GM12878 (cell line): Measurements from ENCODE around the gene AOPEP. TPM values are rescaled to one million over a fixed set of nuclear protein-coding genes. Genes with fewer than 3 reads are reported as not detected.

ENCODE experiments used
- ATAC-seq: fragments of 200-7000 bp; cut with Tn5 transposase; 3 replicates; pipeline ENCODE4 v1.9.1; 2020; ENCODE audit warnings: mild to moderate bottlenecking, moderate library complexity
- BruUV-seq: library from RNA; stranded (reverse); fragments of 400-500 nt; replicated peaks from 2 replicates; lab custom pipeline; 2021; lab: Mats Ljungman, UMichigan
- CTCF ChIA-PET: fragments of 300-600 bp; sonication (Branson Sonifier 250); formaldehyde crosslinking; extraction: SDS; loops from one replicate; lab custom pipeline; 2021; ENCODE audit warnings: inconsistent platforms; lab: Yijun Ruan, JAX
- POLR2A ChIA-PET: fragments of 350-600 bp; formaldehyde crosslinking; extraction: SDS; loops from one replicate; lab custom pipeline; 2021; ENCODE audit warnings: inconsistent platforms; lab: Charles Lee
- RAD21 ChIA-PET: fragments of 300-600 bp; sonication (Branson Sonifier 250); formaldehyde crosslinking; loops from one replicate; lab custom pipeline; 2023; ENCODE audit warnings: antibody characterized with exemption; ENCODE audit not compliant: unreplicated experiment; lab: Charles Lee
- SMC1A ChIA-PET: fragments of 300-600 bp; sonication (Branson Sonifier 250); formaldehyde crosslinking; loops from one replicate; lab custom pipeline; 2023; ENCODE audit not compliant: unreplicated experiment, uncharacterized antibody; lab: Charles Lee
- DNase-seq: peaks from one replicate; pipeline ENCODE4 v3.0.0-alpha.2; 2011; ENCODE audit warnings: low read depth, low spot score
- FAIRE-seq: peaks from 3 replicates; lab custom pipeline; 2011; peaks lifted over from hg19 to GRCh38; lab: Jason Lieb, UNC
- H2AFZ ChIP-seq: 2 replicates; pipeline ENCODE4 v1.6.0; 2011; ENCODE audit warnings: low read depth, low read length, control low read depth; ENCODE audit not compliant: control insufficient read depth
- H3K27ac ChIP-seq: 2 replicates; pipeline ENCODE4 v1.5.1; 2011; ENCODE audit warnings: control low read depth; ENCODE audit not compliant: control insufficient read depth, insufficient read depth
- H3K27me3 ChIP-seq, 2 experiments: replicated peaks in 1 of 2; 2 replicates each; pipeline versions ENCODE4 v1.6.0 to v1.6.1; 2011; ENCODE audit warnings: low read length in 1 of 2; ENCODE audit not compliant: control insufficient read depth in 2 of 2, insufficient read depth in 2 of 2
- H3K36me3 ChIP-seq, 2 experiments: 2 replicates each; pipeline ENCODE4 v1.5.1; 2011; ENCODE audit warnings: low read length in 1 of 2; ENCODE audit not compliant: control insufficient read depth in 2 of 2, insufficient read depth in 2 of 2
- H3K4me1 ChIP-seq: 2 replicates; pipeline ENCODE4 v1.6.1; 2011; ENCODE audit warnings: mild to moderate bottlenecking, low read length, moderate library complexity, mixed read lengths; ENCODE audit not compliant: control insufficient read depth, insufficient read depth
- H3K4me2 ChIP-seq: 2 replicates; pipeline ENCODE4 v1.6.0; 2011; ENCODE audit warnings: control low read depth; ENCODE audit not compliant: control insufficient read depth, insufficient read depth
- H3K4me3 ChIP-seq: fragments of 200-600 bp; sonication (generic); 2 replicates; pipeline ENCODE4 v1.5.1; 2016
- H3K79me2 ChIP-seq: 2 replicates; pipeline ENCODE4 v1.6.0; 2011; ENCODE audit warnings: low read length; ENCODE audit not compliant: control insufficient read depth, insufficient read depth
- H3K9ac ChIP-seq: 2 replicates; pipeline ENCODE4 v1.8.0; 2011; ENCODE audit warnings: low read length, control low read depth, mixed read lengths; ENCODE audit not compliant: control insufficient read depth, insufficient read depth
- H3K9me3 ChIP-seq: replicated peaks from 3 replicates; pipeline ENCODE4 v1.5.1; 2011; ENCODE audit warnings: mild to moderate bottlenecking, low read length; ENCODE audit not compliant: control insufficient read depth, insufficient read depth
- H4K20me1 ChIP-seq: 2 replicates; pipeline ENCODE4 v1.6.0; 2011; ENCODE audit not compliant: control insufficient read depth, insufficient read depth
- DPF2 ChIP-seq: fragments of 450-650 bp; IDR thresholded peaks from 2 replicates; pipeline ENCODE4 v1.6.1; 2017; ENCODE audit warnings: mild to moderate bottlenecking
- GATAD2B ChIP-seq: fragments of 450-650 bp; conservative IDR thresholded peaks from 2 replicates; pipeline ENCODE4 v1.6.1; 2017; ENCODE audit warnings: low read depth, mild to moderate bottlenecking, moderate library complexity
- IKZF2 ChIP-seq, 2 experiments: fragments of 450-650 bp; IDR thresholded peaks; 2 replicates each; pipeline ENCODE4 v1.6.1; 2017; ENCODE audit warnings: mild to moderate bottlenecking in 2 of 2, moderate library complexity in 2 of 2
- NFYB ChIP-seq: IDR thresholded peaks from 2 replicates; pipeline ENCODE4 v1.6.1; 2011; ENCODE audit warnings: low read depth, mild to moderate bottlenecking, low read length, improper control_type of control experiment, moderate library complexity; ENCODE audit not compliant: insufficient read depth
- NR2C1 ChIP-seq: fragments of 450-650 bp; IDR thresholded peaks from 2 replicates; pipeline ENCODE4 v1.6.1; 2017; ENCODE audit warnings: antibody characterized with exemption, mild to moderate bottlenecking, moderate library complexity
- POU2F2 ChIP-seq: IDR thresholded peaks from 3 replicates; pipeline ENCODE4 v1.6.1; 2011; ENCODE audit warnings: low read depth, mild to moderate bottlenecking, low read length, borderline replicate concordance
- RELA ChIP-seq: fragments of 450-650 bp; IDR thresholded peaks from 2 replicates; pipeline ENCODE4 v1.8.0; 2014; ENCODE audit warnings: borderline replicate concordance; ENCODE audit not compliant: partially characterized antibody
- RELB ChIP-seq: fragments of 450-650 bp; IDR thresholded peaks from 2 replicates; pipeline ENCODE4 v1.6.1; 2017; ENCODE audit warnings: low read depth, mild to moderate bottlenecking, moderate library complexity
- SIN3A ChIP-seq: IDR thresholded peaks from 2 replicates; pipeline ENCODE4 v1.6.1; 2012; ENCODE audit warnings: low read depth, low read length, improper control_type of control experiment
- SMARCA5 ChIP-seq: fragments of 450-650 bp; IDR thresholded peaks from 2 replicates; pipeline ENCODE4 v1.6.1; 2017; ENCODE audit warnings: mild to moderate bottlenecking
- YBX1 ChIP-seq: fragments of 450-650 bp; IDR thresholded peaks from 2 replicates; pipeline ENCODE4 v1.6.1; 2016; ENCODE audit warnings: antibody characterized with exemption
- ZBTB33 ChIP-seq: fragments of 450-650 bp; IDR thresholded peaks from 2 replicates; pipeline ENCODE4 v1.6.1; 2017; ENCODE audit warnings: mild to moderate bottlenecking
- WGBS: methylation state at CpG from one replicate; pipeline ENCODE4 v1.1.6; 2016; ENCODE audit warnings: low lambda C conversion rate; ENCODE audit not compliant: insufficient replicate concordance, insufficient coverage; ENCODE audit errors: missing lambda C conversion rate; 5-methylcytosine and 5-hydroxymethylcytosine counted together
- in situ Hi-C: fragments of 300-500 bp; cut with MboI; formaldehyde crosslinking; loops from 9 replicates; pipeline ENCODE4 v1.14.3; 2018; ENCODE audit warnings: mixed read lengths
- intact Hi-C: fragments of 100-400 bp; cut with micrococcal nuclease; formaldehyde crosslinking; loops from one replicate; pipeline ENCODE4 v1.14.2; 2022; ENCODE audit not compliant: unreplicated experiment
- polyA plus RNA-seq, 11 experiments: library from polyadenylated mRNA; depleted of rRNA in 4 of 11; unstranded in 6 of 11; stranded (reverse) in 5 of 11; fragments of >200 nt; fragmentation: Nextera tagmentation in 4 of 11; fragmentation: Illumina TruSeq in 1 of 11; extraction: Ambion mirVana in 4 of 11; extraction: Trizol in 1 of 11; gene quantifications; 1 replicate in 1 of 11; 2 replicates in 10 of 11; pipeline versions ENCODE4 v1.2.1 to v1.2.3, GENCODE V29; 2011 to 2016; ENCODE audit warnings: inconsistent platforms in 2 of 11, missing spikeins in 2 of 11, low read depth in 1 of 11
- total RNA-seq, 4 experiments: library from RNA; depleted of rRNA in 3 of 4; stranded (reverse); fragments of >200 nt in 3 of 4; fragmentation: Illumina TruSeq in 1 of 4; extraction: Trizol in 1 of 4; gene quantifications; 2 replicates each; pipeline versions ENCODE4 v1.2.1 to v1.2.3, GENCODE V29; 2013 to 2021

AOPEP gene
- total and polyA plus RNA-seq, 10 of the 15 experiments (the other 5 are each of a cell fraction or from before 2014, with no cell fraction given) = 2.3 to 16.9 (median 10.1) TPM

DNA sequence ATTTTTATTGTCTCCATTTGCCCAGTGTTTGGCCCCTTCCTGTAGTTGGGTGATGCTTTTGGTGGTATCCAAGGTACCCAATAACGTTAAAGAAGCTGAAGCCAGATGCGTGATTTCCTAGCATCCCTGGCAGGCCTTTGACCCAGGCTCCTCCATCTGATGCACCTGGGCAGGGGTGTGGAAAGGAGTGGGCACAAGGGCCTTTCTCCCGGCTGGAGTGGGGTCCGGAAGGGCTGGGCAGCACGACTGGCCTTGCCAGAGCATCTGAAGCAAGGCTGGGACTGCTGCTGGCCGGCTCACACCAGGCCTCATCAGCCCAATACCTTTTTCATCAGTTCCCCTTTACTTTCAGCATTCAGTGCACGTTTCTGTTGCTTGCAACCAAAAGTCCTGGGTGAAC, 370.8 kb downstream of the AOPEP start:
- Histone ChIP-seq H3K79me2 (no peaks in the 10 kb centered on the region), H2AFZ (no peak overlapping the region), H3K4me2 (no peak overlapping the region), H3K9me3 (no peaks in the 10 kb centered on the region), H4K20me1 (no peaks in the 10 kb centered on the region), H3K27ac (no peak overlapping the region), H3K9ac (no peak overlapping the region), H3K27me3 (no peaks in the 10 kb centered on the region), H3K36me3 (no peaks in the 10 kb centered on the region; a peak in 1 of 4 replicates), H3K4me3 (no peak overlapping the region), H3K4me1 (no peaks in the 10 kb centered on the region)
- FAIRE-seq = no peak
- in situ Hi-C loops (no loop called here), intact Hi-C loops (no loop called here)
- RAD21 ChIA-PET = no interaction called here
- TF ChIP-seq RELB (no peak), YBX1 (no peak), RELA (no peak), DPF2 (no peak), NFYB (no peak), GATAD2B (no peak), POU2F2 (no peak), SMARCA5 (no peak), SIN3A (no peak), IKZF2 (IDR thresholded peaks at IDR 0.05) (no peak), ZBTB33 (no peak), NR2C1 (no peak)
- CTCF ChIA-PET = no interaction called here
- no TSS peak for BruUV-seq
- no peak for ATAC-seq
- WGBS = 94% methylated on average over 7 of the region's 7 CpGs
- POLR2A ChIA-PET = no interaction called here
- DNase-seq = no peak
- SMC1A ChIA-PET = no interaction called here
